Measurements from ENCODE around the gene OGFOD3.
"Not testable (repeated sequence)": the region's sequence is repeated elsewhere in the genome, so short reads cannot be mapped to it uniquely, and the experiment has no call there.

Gene OGFOD3

GRCh38 chr17:82349287-82349701 lies 69.1 kb downstream of the OGFOD3 start:
- no peak for DNase-seq

GRCh38 chr17:82348866-82349265 lies 69.5 kb downstream of the OGFOD3 start:
- DNase-seq = no peak

- no peak for DNase-seq
These were observed 70.0 kb downstream of the OGFOD3 start for GRCh38 chr17:82348434-82348833.

GRCh38 chr17:82347994-82348393 lies 70.4 kb downstream of the OGFOD3 start:
- DNase-seq = not testable (repeated sequence)

GRCh38 chr17:82346342-82347300 lies 71.8 kb downstream of the OGFOD3 start:
- DNase-seq = no peak

GRCh38 chr17:82345151-82345976 lies 73.0 kb downstream of the OGFOD3 start:
- no peak for DNase-seq

GRCh38 chr17:82344175-82344907 lies 74.0 kb downstream of the OGFOD3 start:
- DNase-seq = no peak

- no peak for DNase-seq
These were observed 74.8 kb downstream of the OGFOD3 start for GRCh38 chr17:82343560-82343959.

- DNase-seq = no peak
These were observed 75.9 kb downstream of the OGFOD3 start for GRCh38 chr17:82342361-82343079.

GRCh38 chr17:82339634-82340580 lies 78.5 kb downstream of the OGFOD3 start:
- no peak for DNase-seq
